SKM-1 (cell line): ENCODE results near the gene MSH2.
A peak's percentile ranks its signal among the peaks of the same experiment; 100 is the strongest.

ENCODE experiments used
- DNase-seq: peaks from one replicate; lab custom pipeline; 2025; ENCODE audit not compliant: unreplicated experiment; lab: John Stamatoyannopoulos, UW

MSH2 gene

GRCh38 chr2:47504174-47504810, 101.3 kb downstream of the MSH2 start:
- DNase-seq, result no peak

GRCh38 chr2:47506024-47506423, 103.1 kb downstream of the MSH2 start:
- no peak for DNase-seq

GRCh38 chr2:47506436-47506835, 103.5 kb downstream of the MSH2 start:
- no peak for DNase-seq

- no peak for DNase-seq
These were observed 105.1 kb downstream of the MSH2 start for GRCh38 chr2:47508080-47508479.

GRCh38 chr2:47508641-47509040, 105.7 kb downstream of the MSH2 start:
- DNase-seq, result no peak

GRCh38 chr2:47509250-47509649, 106.3 kb downstream of the MSH2 start:
- no peak for DNase-seq

GRCh38 chr2:47509821-47510385, 106.9 kb downstream of the MSH2 start:
- no peak for DNase-seq

- DNase-seq, result no peak
These were observed 107.8 kb downstream of the MSH2 start for GRCh38 chr2:47510745-47511144.

GRCh38 chr2:47512581-47513083, 109.7 kb downstream of the MSH2 start:
- DNase-seq, result no peak

GRCh38 chr2:47513981-47514520, 111.1 kb downstream of the MSH2 start:
- DNase-seq, result no peak

- DNase-seq, result no peak
These were observed 113.6 kb downstream of the MSH2 start for GRCh38 chr2:47516360-47517104.

- no peak for DNase-seq
These were observed 115.7 kb downstream of the MSH2 start for GRCh38 chr2:47518497-47519146.

GRCh38 chr2:47519147-47519537, 116.2 kb downstream of the MSH2 start:
- no peak for DNase-seq

- no peak for DNase-seq
These were observed 116.8 kb downstream of the MSH2 start for GRCh38 chr2:47519604-47520301.

GRCh38 chr2:47520302-47520630, 117.3 kb downstream of the MSH2 start:
- peak; percentile 85 for DNase-seq

GRCh38 chr2:47520825-47521665, 118.1 kb downstream of the MSH2 start:
- peak; percentile 54 for DNase-seq

GRCh38 chr2:47521666-47522285, 118.8 kb downstream of the MSH2 start:
- DNase-seq, result no peak

- DNase-seq, result no peak
These were observed 122.2 kb downstream of the MSH2 start for GRCh38 chr2:47525167-47525566.

GRCh38 chr2:47528455-47528854, 125.5 kb downstream of the MSH2 start:
- no peak for DNase-seq

GRCh38 chr2:47528874-47529273, 125.9 kb downstream of the MSH2 start:
- DNase-seq, result no peak
